NCI-H69 (cell line): ENCODE results near the gene PDE4D.
A peak's percentile ranks its signal among the peaks of the same experiment; 100 is the strongest.

Experiments used
- DNase-seq: peaks from one replicate; lab custom pipeline; 2025; lab: John Stamatoyannopoulos, UW

PDE4D gene

GRCh38 chr5:59358005-59358861, 535.3 kb downstream of the PDE4D start:
- peak; percentile 87 for DNase-seq

GRCh38 chr5:59357381-59357977, 536.0 kb downstream of the PDE4D start:
- DNase-seq = peak; percentile 91

- DNase-seq = peak; percentile 34
Measured at GRCh38 chr5:59356813-59357380, 536.6 kb downstream of the PDE4D start.

- DNase-seq = no peak
Measured at GRCh38 chr5:59354811-59355210, 538.7 kb downstream of the PDE4D start.

GRCh38 chr5:59354274-59354673, 539.3 kb downstream of the PDE4D start:
- DNase-seq = no peak

GRCh38 chr5:59351076-59351794, 542.3 kb downstream of the PDE4D start:
- peak; percentile 88 for DNase-seq

GRCh38 chr5:59348189-59348588, 545.3 kb downstream of the PDE4D start:
- peak; percentile 87 for DNase-seq

GRCh38 chr5:59346982-59347381, 546.5 kb downstream of the PDE4D start:
- peak; percentile 23 for DNase-seq

- DNase-seq = no peak
Measured at GRCh38 chr5:59346514-59346913, 547.0 kb downstream of the PDE4D start.

- no peak for DNase-seq
Measured at GRCh38 chr5:59342181-59342580, 551.3 kb downstream of the PDE4D start.

- no peak for DNase-seq
Measured at GRCh38 chr5:59341760-59342159, 551.8 kb downstream of the PDE4D start.

- no peak for DNase-seq
Measured at GRCh38 chr5:59341155-59341554, 552.4 kb downstream of the PDE4D start.

- no peak for DNase-seq
Measured at GRCh38 chr5:59340637-59341036, 552.9 kb downstream of the PDE4D start.

- DNase-seq = no peak
Measured at GRCh38 chr5:59337240-59337639, 556.3 kb downstream of the PDE4D start.

GRCh38 chr5:59335544-59335943, 558.0 kb downstream of the PDE4D start:
- DNase-seq = no peak

- DNase-seq = peak; percentile 93
Measured at GRCh38 chr5:59333416-59333815, 560.1 kb downstream of the PDE4D start.

GRCh38 chr5:59332236-59332973, 561.1 kb downstream of the PDE4D start:
- no peak for DNase-seq

GRCh38 chr5:59330680-59331079, 562.8 kb downstream of the PDE4D start:
- no peak for DNase-seq

- DNase-seq = peak; percentile 99
Measured at GRCh38 chr5:59328709-59329296, 564.7 kb downstream of the PDE4D start.

GRCh38 chr5:59327191-59327980, 566.1 kb downstream of the PDE4D start:
- DNase-seq = peak; percentile 46

- no peak for DNase-seq
Measured at GRCh38 chr5:59326596-59326995, 566.9 kb downstream of the PDE4D start.
